GM23338 (cell line): ENCODE data around the gene CPLX3. TPM values are rescaled to one million over a fixed set of nuclear protein-coding genes. Genes with fewer than 3 reads are reported as not detected.

ENCODE experiments used
- ATAC-seq: fragments of 200-7000 bp; cut with Tn5 transposase; 3 replicates; pipeline ENCODE4 v1.9.1; 2020
- DNase-seq: peaks from one replicate; pipeline ENCODE4 v3.0.0-alpha.2; 2015; ENCODE audit warnings: low spot score
- H2AFZ ChIP-seq: fragments of 200-600 bp; sonication (generic); 2 replicates; pipeline ENCODE4 v1.8.0; 2016; ENCODE audit warnings: antibody characterized with exemption, mild to moderate bottlenecking, moderate library complexity
- H3F3A ChIP-seq: fragments of 200-600 bp; sonication (generic); replicated peaks from 2 replicates; pipeline ENCODE4 v1.8.0; 2017; ENCODE audit warnings: antibody characterized with exemption, mixed run types, low read depth
- H3K27ac ChIP-seq: fragments of 200-600 bp; sonication (generic); 2 replicates; pipeline ENCODE4 v1.6.1; 2016; ENCODE audit warnings: low read depth
- H3K27me3 ChIP-seq: fragments of 200-600 bp; sonication (generic); 2 replicates; pipeline ENCODE4 v1.8.0; 2016; ENCODE audit warnings: mild to moderate bottlenecking, mixed run types, moderate library complexity; ENCODE audit not compliant: insufficient read depth
- H3K36me3 ChIP-seq: fragments of 200-600 bp; sonication (generic); 2 replicates; pipeline ENCODE4 v1.8.0; 2016; ENCODE audit warnings: mild to moderate bottlenecking; ENCODE audit not compliant: insufficient read depth
- H3K4me1 ChIP-seq: fragments of 200-600 bp; sonication (generic); 2 replicates; pipeline ENCODE4 v1.8.0; 2016; ENCODE audit warnings: mild to moderate bottlenecking, moderate library complexity; ENCODE audit not compliant: insufficient read depth
- H3K4me2 ChIP-seq: fragments of 200-600 bp; sonication (generic); 2 replicates; pipeline ENCODE4 v1.7.1; 2017; ENCODE audit warnings: mixed run types
- H3K4me3 ChIP-seq: fragments of 200-600 bp; sonication (generic); 2 replicates; pipeline ENCODE4 v1.6.1; 2016; ENCODE audit warnings: mixed run types
- H3K79me2 ChIP-seq: fragments of 200-600 bp; sonication (generic); replicated peaks from 2 replicates; pipeline ENCODE4 v1.8.0; 2017; ENCODE audit warnings: mild to moderate bottlenecking; ENCODE audit not compliant: insufficient read depth
- H3K9me2 ChIP-seq: fragments of 200-600 bp; sonication (generic); 2 replicates; pipeline ENCODE4 v1.8.0; 2017; ENCODE audit not compliant: insufficient read depth
- H4K20me1 ChIP-seq: fragments of 200-600 bp; sonication (generic); replicated peaks from 2 replicates; pipeline ENCODE4 v1.8.0; 2017; ENCODE audit warnings: mild to moderate bottlenecking; ENCODE audit not compliant: insufficient read depth
- H3K27ac Mint-ChIP-seq: 2 replicates; pipeline ENCODE4 v1.8.0; 2020; ENCODE audit warnings: inconsistent platforms, mild to moderate bottlenecking, moderate library complexity, mixed read lengths
- H3K27me3 Mint-ChIP-seq: 3 replicates; pipeline ENCODE4 v1.8.0; 2022; ENCODE audit warnings: low read depth, mild to moderate bottlenecking, moderate library complexity, mixed read lengths, inconsistent platforms; ENCODE audit not compliant: insufficient read depth, poor library complexity
- H3K36me3 Mint-ChIP-seq: 3 replicates; pipeline ENCODE4 v1.8.0; 2021; ENCODE audit warnings: low read depth, mild to moderate bottlenecking, inconsistent platforms, moderate library complexity, mixed read lengths
- H3K4me1 Mint-ChIP-seq: 3 replicates; pipeline ENCODE4 v1.8.0; 2020; ENCODE audit warnings: mild to moderate bottlenecking, inconsistent platforms, mixed read lengths
- H3K4me3 Mint-ChIP-seq: 3 replicates; pipeline ENCODE4 v1.8.0; 2021; ENCODE audit warnings: moderate library complexity, mild to moderate bottlenecking, inconsistent platforms, mixed read lengths
- H3K9me3 Mint-ChIP-seq: 3 replicates; pipeline ENCODE4 v1.8.0; 2020; ENCODE audit warnings: moderate library complexity, mild to moderate bottlenecking, inconsistent platforms, mixed read lengths
- CREB1 ChIP-seq: fragments of 250-450 bp; sonication (Bioruptor Pico); IDR thresholded peaks from 2 replicates; pipeline ENCODE4 v1.5.0; 2020; ENCODE audit warnings: low read depth, mild to moderate bottlenecking, moderate library complexity
- EZH2 ChIP-seq: fragments of 200-600 bp; sonication (generic); IDR thresholded peaks from one replicate; pipeline ENCODE4 v1.8.0; 2017; ENCODE audit warnings: antibody characterized with exemption, mild to moderate bottlenecking, low read depth; ENCODE audit not compliant: unreplicated experiment
- EZH2phosphoT487 ChIP-seq: fragments of 200-600 bp; sonication (generic); IDR thresholded peaks from one replicate; pipeline ENCODE4 v1.8.1; 2018; ENCODE audit warnings: antibody characterized with exemption; ENCODE audit not compliant: unreplicated experiment
- JUNB ChIP-seq: IDR thresholded peaks from one replicate; pipeline ENCODE4 v1.6.1; 2016; ENCODE audit warnings: antibody characterized with exemption; ENCODE audit not compliant: unreplicated experiment
- NANOG ChIP-seq: IDR thresholded peaks from 2 replicates; pipeline ENCODE4 v1.6.1; 2016; ENCODE audit warnings: antibody characterized with exemption, borderline replicate concordance
- POLR2AphosphoS5 ChIP-seq: IDR thresholded peaks from 2 replicates; pipeline ENCODE4 v1.6.1; 2016; ENCODE audit warnings: antibody characterized with exemption, low read depth
- STAT1 ChIP-seq: IDR thresholded peaks from one replicate; pipeline ENCODE4 v1.6.1; 2016; ENCODE audit warnings: antibody characterized with exemption; ENCODE audit not compliant: unreplicated experiment
- ZNF114 ChIP-seq: fragments of 250-450 bp; sonication (Bioruptor Pico); IDR thresholded peaks from 2 replicates; pipeline ENCODE4 v1.5.0; 2020; ENCODE audit warnings: mild to moderate bottlenecking, moderate library complexity
- ZNF331 ChIP-seq: fragments of 250-450 bp; sonication (Bioruptor Pico); IDR thresholded peaks from 2 replicates; pipeline ENCODE4 v1.5.0; 2020; ENCODE audit warnings: low read depth, mild to moderate bottlenecking, moderate library complexity
- polyA plus RNA-seq: library from polyadenylated mRNA; unstranded; fragments of >200 nt; fragmentation: Nextera tagmentation; extraction: Ambion mirVana; gene quantifications from 2 replicates; pipeline ENCODE4 v1.2.1, GENCODE V29; 2016
- total RNA-seq: library from RNA; depleted of rRNA; stranded (reverse); fragments of >200 nt; shearing (Covaris generic); gene quantifications from 2 replicates; pipeline ENCODE4 v1.2.3, GENCODE V29; 2014
- TF ChIP-seq, protein P1 (sequence below): fragments of 250-450 bp; sonication (Bioruptor Pico); IDR thresholded peaks from 2 replicates; pipeline ENCODE4 v1.5.0; 2020; ENCODE audit warnings: mild to moderate bottlenecking, moderate library complexity
- TF ChIP-seq, protein P2 (sequence below), 2 experiments: fragments of 200-600 bp in 1 of 2; sonication (generic) in 1 of 2; conservative IDR thresholded peaks; 2 replicates each; pipeline versions ENCODE4 v1.5.1 to v1.6.1; 2016 to 2017; ENCODE audit warnings: antibody characterized with exemption in 2 of 2, low read depth in 2 of 2, mild to moderate bottlenecking in 2 of 2, moderate library complexity in 1 of 2
- TF ChIP-seq, protein P3 (sequence below): IDR thresholded peaks from 2 replicates; pipeline ENCODE4 v1.6.1; 2016; ENCODE audit warnings: antibody characterized with exemption
- TF ChIP-seq, protein P4 (sequence below): IDR thresholded peaks from one replicate; pipeline ENCODE4 v1.6.1; 2018; ENCODE audit warnings: antibody characterized with exemption; ENCODE audit not compliant: unreplicated experiment

The CPLX3 gene
- total and polyA plus RNA-seq, 2 experiments from 2014 or later = 0.66 TPM; not detected in 1

DNA sequence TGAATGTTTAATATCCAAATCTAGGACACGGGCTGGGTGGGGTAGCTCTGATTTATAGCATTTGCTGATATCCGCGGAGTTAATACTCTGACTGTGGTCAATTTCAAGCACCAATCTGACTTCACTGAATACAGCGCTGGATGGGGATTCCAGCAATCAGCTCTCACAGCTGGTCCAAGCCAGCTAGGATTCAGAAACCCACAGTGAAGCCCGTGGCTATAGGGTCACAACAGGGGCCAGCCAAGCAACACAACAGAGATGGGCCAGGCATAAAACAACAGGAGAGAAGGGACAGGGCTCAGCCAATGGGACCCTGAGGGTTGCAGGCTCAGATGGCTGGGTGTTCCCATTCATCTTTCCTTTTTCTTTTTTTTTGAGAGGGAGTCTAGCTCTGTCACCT lies 19.1 kb upstream of the CPLX3 start:
- no peak overlapping the region for H3K4me3 ChIP-seq
- H4K20me1 ChIP-seq = no peaks in the 10 kb centered on the region
- TF ChIP-seq STAT1 (no peak), POLR2AphosphoS5 (no peak), EZH2phosphoT487 (no peak), ZNF331 (CRISPR knock-in tag) (no peak), NANOG (no peak), EZH2 (no peak), JUNB (no peak), ZNF114 (CRISPR knock-in tag) (no peak), CREB1 (CRISPR knock-in tag) (no peak)
- TF ChIP-seq, protein P1, sequence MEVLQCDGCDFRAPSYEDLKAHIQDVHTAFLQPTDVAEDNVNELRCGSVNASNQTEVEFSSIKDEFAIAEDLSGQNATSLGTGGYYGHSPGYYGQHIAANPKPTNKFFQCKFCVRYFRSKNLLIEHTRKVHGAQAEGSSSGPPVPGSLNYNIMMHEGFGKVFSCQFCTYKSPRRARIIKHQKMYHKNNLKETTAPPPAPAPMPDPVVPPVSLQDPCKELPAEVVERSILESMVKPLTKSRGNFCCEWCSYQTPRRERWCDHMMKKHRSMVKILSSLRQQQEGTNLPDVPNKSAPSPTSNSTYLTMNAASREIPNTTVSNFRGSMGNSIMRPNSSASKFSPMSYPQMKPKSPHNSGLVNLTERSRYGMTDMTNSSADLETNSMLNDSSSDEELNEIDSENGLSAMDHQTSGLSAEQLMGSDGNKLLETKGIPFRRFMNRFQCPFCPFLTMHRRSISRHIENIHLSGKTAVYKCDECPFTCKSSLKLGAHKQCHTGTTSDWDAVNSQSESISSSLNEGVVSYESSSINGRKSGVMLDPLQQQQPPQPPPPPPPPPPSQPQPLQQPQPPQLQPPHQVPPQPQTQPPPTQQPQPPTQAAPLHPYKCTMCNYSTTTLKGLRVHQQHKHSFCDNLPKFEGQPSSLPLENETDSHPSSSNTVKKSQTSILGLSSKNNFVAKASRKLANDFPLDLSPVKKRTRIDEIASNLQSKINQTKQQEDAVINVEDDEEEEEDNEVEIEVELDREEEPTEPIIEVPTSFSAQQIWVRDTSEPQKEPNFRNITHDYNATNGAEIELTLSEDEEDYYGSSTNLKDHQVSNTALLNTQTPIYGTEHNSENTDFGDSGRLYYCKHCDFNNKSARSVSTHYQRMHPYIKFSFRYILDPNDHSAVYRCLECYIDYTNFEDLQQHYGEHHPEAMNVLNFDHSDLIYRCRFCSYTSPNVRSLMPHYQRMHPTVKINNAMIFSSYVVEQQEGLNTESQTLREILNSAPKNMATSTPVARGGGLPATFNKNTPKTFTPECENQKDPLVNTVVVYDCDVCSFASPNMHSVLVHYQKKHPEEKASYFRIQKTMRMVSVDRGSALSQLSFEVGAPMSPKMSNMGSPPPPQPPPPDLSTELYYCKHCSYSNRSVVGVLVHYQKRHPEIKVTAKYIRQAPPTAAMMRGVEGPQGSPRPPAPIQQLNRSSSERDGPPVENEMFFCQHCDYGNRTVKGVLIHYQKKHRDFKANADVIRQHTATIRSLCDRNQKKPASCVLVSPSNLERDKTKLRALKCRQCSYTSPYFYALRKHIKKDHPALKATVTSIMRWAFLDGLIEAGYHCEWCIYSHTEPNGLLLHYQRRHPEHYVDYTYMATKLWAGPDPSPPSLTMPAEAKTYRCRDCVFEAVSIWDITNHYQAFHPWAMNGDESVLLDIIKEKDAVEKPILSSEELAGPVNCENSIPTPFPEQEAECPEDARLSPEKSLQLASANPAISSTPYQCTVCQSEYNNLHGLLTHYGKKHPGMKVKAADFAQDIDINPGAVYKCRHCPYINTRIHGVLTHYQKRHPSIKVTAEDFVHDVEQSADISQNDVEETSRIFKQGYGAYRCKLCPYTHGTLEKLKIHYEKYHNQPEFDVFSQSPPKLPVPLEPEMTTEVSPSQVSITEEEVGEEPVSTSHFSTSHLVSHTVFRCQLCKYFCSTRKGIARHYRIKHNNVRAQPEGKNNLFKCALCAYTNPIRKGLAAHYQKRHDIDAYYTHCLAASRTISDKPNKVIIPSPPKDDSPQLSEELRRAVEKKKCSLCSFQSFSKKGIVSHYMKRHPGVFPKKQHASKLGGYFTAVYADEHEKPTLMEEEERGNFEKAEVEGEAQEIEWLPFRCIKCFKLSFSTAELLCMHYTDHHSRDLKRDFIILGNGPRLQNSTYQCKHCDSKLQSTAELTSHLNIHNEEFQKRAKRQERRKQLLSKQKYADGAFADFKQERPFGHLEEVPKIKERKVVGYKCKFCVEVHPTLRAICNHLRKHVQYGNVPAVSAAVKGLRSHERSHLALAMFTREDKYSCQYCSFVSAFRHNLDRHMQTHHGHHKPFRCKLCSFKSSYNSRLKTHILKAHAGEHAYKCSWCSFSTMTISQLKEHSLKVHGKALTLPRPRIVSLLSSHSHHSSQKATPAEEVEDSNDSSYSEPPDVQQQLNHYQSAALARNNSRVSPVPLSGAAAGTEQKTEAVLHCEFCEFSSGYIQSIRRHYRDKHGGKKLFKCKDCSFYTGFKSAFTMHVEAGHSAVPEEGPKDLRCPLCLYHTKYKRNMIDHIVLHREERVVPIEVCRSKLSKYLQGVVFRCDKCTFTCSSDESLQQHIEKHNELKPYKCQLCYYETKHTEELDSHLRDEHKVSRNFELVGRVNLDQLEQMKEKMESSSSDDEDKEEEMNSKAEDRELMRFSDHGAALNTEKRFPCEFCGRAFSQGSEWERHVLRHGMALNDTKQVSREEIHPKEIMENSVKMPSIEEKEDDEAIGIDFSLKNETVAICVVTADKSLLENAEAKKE (CRISPR knock-in tag) = no peak
- TF ChIP-seq, protein P2, sequence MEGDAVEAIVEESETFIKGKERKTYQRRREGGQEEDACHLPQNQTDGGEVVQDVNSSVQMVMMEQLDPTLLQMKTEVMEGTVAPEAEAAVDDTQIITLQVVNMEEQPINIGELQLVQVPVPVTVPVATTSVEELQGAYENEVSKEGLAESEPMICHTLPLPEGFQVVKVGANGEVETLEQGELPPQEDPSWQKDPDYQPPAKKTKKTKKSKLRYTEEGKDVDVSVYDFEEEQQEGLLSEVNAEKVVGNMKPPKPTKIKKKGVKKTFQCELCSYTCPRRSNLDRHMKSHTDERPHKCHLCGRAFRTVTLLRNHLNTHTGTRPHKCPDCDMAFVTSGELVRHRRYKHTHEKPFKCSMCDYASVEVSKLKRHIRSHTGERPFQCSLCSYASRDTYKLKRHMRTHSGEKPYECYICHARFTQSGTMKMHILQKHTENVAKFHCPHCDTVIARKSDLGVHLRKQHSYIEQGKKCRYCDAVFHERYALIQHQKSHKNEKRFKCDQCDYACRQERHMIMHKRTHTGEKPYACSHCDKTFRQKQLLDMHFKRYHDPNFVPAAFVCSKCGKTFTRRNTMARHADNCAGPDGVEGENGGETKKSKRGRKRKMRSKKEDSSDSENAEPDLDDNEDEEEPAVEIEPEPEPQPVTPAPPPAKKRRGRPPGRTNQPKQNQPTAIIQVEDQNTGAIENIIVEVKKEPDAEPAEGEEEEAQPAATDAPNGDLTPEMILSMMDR (conservative IDR thresholded peaks at IDR 0.05; ENCODE audit: low read depth in 2 of 2) = no peak
- TF ChIP-seq, protein P3, sequence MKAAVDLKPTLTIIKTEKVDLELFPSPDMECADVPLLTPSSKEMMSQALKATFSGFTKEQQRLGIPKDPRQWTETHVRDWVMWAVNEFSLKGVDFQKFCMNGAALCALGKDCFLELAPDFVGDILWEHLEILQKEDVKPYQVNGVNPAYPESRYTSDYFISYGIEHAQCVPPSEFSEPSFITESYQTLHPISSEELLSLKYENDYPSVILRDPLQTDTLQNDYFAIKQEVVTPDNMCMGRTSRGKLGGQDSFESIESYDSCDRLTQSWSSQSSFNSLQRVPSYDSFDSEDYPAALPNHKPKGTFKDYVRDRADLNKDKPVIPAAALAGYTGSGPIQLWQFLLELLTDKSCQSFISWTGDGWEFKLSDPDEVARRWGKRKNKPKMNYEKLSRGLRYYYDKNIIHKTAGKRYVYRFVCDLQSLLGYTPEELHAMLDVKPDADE = no peak
- TF ChIP-seq, protein P4, sequence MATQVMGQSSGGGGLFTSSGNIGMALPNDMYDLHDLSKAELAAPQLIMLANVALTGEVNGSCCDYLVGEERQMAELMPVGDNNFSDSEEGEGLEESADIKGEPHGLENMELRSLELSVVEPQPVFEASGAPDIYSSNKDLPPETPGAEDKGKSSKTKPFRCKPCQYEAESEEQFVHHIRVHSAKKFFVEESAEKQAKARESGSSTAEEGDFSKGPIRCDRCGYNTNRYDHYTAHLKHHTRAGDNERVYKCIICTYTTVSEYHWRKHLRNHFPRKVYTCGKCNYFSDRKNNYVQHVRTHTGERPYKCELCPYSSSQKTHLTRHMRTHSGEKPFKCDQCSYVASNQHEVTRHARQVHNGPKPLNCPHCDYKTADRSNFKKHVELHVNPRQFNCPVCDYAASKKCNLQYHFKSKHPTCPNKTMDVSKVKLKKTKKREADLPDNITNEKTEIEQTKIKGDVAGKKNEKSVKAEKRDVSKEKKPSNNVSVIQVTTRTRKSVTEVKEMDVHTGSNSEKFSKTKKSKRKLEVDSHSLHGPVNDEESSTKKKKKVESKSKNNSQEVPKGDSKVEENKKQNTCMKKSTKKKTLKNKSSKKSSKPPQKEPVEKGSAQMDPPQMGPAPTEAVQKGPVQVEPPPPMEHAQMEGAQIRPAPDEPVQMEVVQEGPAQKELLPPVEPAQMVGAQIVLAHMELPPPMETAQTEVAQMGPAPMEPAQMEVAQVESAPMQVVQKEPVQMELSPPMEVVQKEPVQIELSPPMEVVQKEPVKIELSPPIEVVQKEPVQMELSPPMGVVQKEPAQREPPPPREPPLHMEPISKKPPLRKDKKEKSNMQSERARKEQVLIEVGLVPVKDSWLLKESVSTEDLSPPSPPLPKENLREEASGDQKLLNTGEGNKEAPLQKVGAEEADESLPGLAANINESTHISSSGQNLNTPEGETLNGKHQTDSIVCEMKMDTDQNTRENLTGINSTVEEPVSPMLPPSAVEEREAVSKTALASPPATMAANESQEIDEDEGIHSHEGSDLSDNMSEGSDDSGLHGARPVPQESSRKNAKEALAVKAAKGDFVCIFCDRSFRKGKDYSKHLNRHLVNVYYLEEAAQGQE = no peak
- H3K36me3 Mint-ChIP-seq = peaks cover 12% of the 10 kb centered on the region
- no peak overlapping the region for H3K27ac Mint-ChIP-seq
- no peaks in the 10 kb centered on the region for H3K9me2 ChIP-seq
- H3K4me1 Mint-ChIP-seq = peaks cover 12% of the 10 kb centered on the region; the same call in 2 of the 3 replicates
- H3K4me2 ChIP-seq = no peak overlapping the region
- peaks cover 3% of the 10 kb centered on the region; the same call in 1 of the 2 replicates for H3K4me1 ChIP-seq
- no peaks in the 10 kb centered on the region for H3K79me2 ChIP-seq
- H2AFZ ChIP-seq = no peak overlapping the region
- peaks cover 3% of the 10 kb centered on the region for H3K27me3 Mint-ChIP-seq
- no peaks in the 10 kb centered on the region for H3K27me3 ChIP-seq
- H3K9me3 Mint-ChIP-seq = no peaks in the 10 kb centered on the region
- H3K36me3 ChIP-seq = no peaks in the 10 kb centered on the region
- no peak overlapping the region for H3K27ac ChIP-seq
- H3F3A ChIP-seq = no peaks in the 10 kb centered on the region
- ATAC-seq (no peak), DNase-seq (no peak)
- H3K4me3 Mint-ChIP-seq = no peak overlapping the region
